ENCODE measurements around the gene NFIX.

GRCh38 chr19:12994701-12995595, at the start of gene NFIX:
- TF ChIP-seq EZH2 (IDR thresholded peaks at IDR 0.05; ENCODE audit: borderline replicate concordance, low read depth, low read length, severe bottlenecking) = no peak
- TF ChIP-seq CTCF (IDR thresholded peaks at IDR 0.05; ENCODE audit: borderline replicate concordance, extremely low read depth, low read length, poor library complexity, severe bottlenecking) = no peak
